GM12872 (cell line): Measurements from ENCODE around the gene DNAH6.

Experiments used
- TF ChIP-seq, protein P1 (sequence below): IDR thresholded peaks from 3 replicates; pipeline ENCODE4 v1.5.1; 2011; ENCODE audit warnings: low read depth, mild to moderate bottlenecking, low read length, moderate library complexity; ENCODE audit not compliant: insufficient read depth

The DNAH6 gene

DNA sequence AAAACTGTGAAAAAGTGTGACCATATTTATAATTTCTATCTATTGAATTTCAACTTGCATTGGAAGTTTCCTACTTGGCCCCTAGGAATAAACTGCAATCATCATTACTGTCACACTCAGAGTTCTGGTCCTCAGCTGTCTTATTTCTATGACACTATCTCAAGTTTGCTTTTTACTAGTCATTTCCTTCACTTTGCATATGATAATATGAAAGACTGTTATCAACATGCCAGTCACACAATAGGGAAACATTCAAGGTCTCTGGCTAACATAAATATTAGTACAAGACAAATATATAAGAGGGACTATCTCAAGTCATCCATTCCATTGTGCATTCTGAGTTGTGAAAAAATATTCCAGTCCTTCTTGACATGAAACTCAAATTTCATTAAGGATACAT lies 28.7 kb downstream of the DNAH6 start:
- TF ChIP-seq, protein P1, sequence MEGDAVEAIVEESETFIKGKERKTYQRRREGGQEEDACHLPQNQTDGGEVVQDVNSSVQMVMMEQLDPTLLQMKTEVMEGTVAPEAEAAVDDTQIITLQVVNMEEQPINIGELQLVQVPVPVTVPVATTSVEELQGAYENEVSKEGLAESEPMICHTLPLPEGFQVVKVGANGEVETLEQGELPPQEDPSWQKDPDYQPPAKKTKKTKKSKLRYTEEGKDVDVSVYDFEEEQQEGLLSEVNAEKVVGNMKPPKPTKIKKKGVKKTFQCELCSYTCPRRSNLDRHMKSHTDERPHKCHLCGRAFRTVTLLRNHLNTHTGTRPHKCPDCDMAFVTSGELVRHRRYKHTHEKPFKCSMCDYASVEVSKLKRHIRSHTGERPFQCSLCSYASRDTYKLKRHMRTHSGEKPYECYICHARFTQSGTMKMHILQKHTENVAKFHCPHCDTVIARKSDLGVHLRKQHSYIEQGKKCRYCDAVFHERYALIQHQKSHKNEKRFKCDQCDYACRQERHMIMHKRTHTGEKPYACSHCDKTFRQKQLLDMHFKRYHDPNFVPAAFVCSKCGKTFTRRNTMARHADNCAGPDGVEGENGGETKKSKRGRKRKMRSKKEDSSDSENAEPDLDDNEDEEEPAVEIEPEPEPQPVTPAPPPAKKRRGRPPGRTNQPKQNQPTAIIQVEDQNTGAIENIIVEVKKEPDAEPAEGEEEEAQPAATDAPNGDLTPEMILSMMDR: no peak

DNA sequence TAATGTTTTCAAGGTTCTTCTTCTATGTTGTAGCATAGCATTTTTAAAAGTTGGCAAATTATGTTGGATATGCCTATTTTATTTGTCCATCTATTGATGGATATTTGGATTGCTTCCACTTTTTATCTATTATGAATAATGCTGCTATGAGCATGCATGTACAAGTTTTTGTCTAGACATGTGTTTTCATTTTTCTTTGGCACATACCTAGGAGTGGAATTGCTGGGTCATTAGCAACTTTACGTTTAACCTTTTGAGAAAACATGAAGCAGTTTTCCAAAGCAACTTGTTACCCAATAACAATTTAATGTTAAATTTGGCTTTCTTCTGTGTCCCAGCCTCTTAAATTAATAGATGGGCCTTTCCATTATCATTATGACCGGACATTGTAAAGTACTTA lies 30.3 kb downstream of the DNAH6 start:
- TF ChIP-seq, protein P1: no peak

DNA sequence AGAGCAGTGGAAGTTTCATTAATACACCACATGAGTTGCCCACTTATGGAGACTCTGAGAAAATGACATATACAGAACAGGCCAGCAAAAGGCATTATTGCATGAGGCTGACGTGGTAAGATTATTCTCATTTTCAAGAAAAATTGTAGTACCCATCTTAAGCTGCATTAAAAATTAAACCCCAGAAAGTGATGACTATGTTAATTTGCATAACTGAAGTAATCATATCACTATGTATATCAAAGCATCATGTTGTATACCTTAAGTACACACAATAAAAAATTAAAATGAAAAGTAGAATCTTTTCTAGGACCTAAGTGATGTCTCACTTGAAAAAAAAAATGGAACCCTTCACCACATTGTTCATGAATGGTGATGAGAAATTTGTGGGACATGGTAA lies 32.0 kb downstream of the DNAH6 start:
- TF ChIP-seq, protein P1: no peak

DNA sequence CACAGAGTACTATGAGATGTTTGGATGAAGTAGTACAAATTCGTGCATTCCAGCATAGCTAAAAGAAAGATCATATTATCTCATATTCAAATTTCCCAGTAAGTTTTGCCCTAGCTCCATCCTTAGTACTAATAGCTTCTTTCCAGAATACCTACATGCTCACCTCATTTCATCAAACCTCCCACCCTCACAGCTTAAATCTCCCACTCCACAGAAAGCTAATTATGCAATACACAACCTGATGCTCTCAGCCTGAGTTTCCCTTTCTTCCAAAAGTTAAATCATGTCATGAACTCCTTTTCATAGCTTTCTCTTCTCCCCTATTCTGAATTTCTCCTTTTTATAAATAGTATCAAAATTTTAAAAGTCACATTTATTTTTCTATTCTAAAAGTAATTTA lies 34.6 kb downstream of the DNAH6 start:
- TF ChIP-seq, protein P1: no peak

DNA sequence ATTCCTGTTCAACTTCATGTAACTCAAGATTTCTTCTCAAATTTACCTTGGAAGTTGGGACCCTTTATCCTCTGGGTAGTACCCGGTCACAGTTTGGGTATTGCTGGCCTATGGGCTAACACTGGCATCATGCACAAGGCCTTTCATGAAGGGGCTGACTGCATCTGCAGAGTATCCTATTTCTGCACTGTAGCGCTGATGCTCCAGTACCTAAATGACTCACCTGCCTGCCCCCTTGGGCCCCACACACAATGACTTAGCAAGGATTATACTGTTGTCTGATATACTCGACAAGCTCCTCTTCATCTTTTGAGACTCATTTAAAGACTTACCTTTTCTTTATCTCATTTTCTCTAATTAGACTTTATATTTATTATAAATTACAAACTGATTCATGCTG lies 39.9 kb downstream of the DNAH6 start:
- TF ChIP-seq, protein P1: no peak

DNA sequence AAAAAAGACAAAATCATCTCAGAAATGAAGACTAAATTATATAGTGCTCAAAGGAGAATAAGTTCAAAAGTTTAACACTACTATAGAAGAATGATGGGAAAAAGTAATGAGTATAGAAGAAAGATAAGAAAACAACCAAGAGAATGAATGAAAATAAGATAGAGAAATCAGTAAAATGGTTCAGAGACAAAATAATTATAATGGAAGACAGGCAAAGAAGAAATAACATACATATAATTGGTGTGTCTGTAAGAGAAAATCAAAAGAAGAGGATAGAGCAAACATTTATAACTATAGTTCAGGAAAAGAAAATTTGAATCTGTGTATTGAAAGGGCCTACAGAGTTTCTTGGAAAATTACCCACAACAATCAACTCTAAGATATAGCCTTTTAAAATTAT lies 43.5 kb downstream of the DNAH6 start:
- TF ChIP-seq, protein P1: no peak

DNA sequence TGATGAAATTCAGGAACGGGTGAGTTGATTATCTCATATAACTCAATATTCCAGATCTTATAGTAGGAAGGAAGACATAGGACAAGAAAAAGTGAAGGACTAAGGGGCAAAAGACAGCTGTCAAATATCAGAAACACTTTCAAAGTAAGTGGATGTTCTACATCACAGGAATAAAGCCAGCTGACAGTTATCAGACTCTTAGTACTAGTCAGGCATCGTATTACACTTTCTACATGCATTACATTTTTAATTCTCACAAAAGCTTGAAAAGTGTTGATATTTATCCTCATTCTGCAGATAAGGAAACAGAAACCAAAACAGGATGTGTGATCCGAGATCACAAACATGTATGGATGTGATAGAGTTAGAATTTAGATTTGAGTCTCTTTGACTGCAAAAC lies 63.4 kb downstream of the DNAH6 start:
- TF ChIP-seq, protein P1: no peak

DNA sequence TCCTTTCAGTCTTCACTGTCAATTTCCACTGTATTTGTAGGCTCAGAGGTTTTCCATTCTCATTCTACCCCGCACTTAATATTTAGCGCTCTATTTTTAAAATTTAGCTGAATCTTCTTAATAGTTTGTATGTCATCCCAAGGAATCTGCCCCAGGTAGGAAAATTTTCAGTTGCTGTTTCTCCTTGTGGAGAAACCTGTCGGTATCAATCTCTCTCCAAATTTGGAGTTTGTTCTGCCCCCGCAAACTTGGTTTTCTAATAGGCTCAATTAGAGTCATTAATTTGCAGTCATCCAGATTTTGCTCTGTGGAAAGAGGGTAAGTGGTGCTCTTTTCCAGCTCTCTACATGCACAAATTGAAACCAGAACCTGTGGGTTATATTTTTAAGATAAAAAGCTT lies 87.6 kb downstream of the DNAH6 start:
- TF ChIP-seq, protein P1: no peak
